Right renal pelvis (tissue), 4 donors: ENCODE results near the gene ITPR1. TPM values are rescaled to one million over a fixed set of nuclear protein-coding genes. Genes with fewer than 3 reads are reported as not detected.

Source experiments
- DNase-seq, 4 donors: peaks; one replicate each; pipeline ENCODE4 v3.0.0-alpha.2; 2013; ENCODE audit warnings: low read depth in 4 of 4, low spot score in 3 of 4, missing footprints in 1 of 4
- polyA plus RNA-seq, 4 donors: library from polyadenylated mRNA; unstranded; fragments of 120-200 nt; gene quantifications; one replicate each; pipeline ENCODE4 v1.2.1, GENCODE V29; 2013; ENCODE audit not compliant: insufficient read length in 4 of 4

Gene ITPR1
- polyA plus RNA-seq, 4 donors, result 48.1 to 61.2 (median 53.4) TPM

GRCh38 chr3:4476496-4476895 is 16.7 kb upstream of the ITPR1 start:
- no peak for DNase-seq

GRCh38 chr3:4478261-4478660 is 14.9 kb upstream of the ITPR1 start:
- DNase-seq, result no peak

- no peak for DNase-seq
These were observed 1.3 kb upstream of the ITPR1 start for GRCh38 chr3:4491855-4492207.

GRCh38 chr3:4492208-4493013 is 737 bp upstream of the ITPR1 start:
- DNase-seq, result no peak

GRCh38 chr3:4493941-4494894 is 1.1 kb downstream of the ITPR1 start:
- DNase-seq, result no peak

- DNase-seq, result no peak
These were observed 1.7 kb downstream of the ITPR1 start for GRCh38 chr3:4494895-4495264.

GRCh38 chr3:4495294-4496086 is 2.3 kb downstream of the ITPR1 start:
- DNase-seq, result no peak

- DNase-seq, result no peak
These were observed 2.9 kb downstream of the ITPR1 start for GRCh38 chr3:4496087-4496452.

GRCh38 chr3:4497005-4497692 is 4.0 kb downstream of the ITPR1 start:
- no peak for DNase-seq

- no peak for DNase-seq
These were observed 4.7 kb downstream of the ITPR1 start for GRCh38 chr3:4497843-4498324.

GRCh38 chr3:4498446-4498845 is 5.3 kb downstream of the ITPR1 start:
- no peak for DNase-seq

GRCh38 chr3:4501437-4501836 is 8.3 kb downstream of the ITPR1 start:
- DNase-seq, result no peak

GRCh38 chr3:4501927-4502326 is 8.8 kb downstream of the ITPR1 start:
- no peak for DNase-seq

GRCh38 chr3:4503050-4503449 is 9.9 kb downstream of the ITPR1 start:
- DNase-seq, result no peak

- no peak for DNase-seq
These were observed 11.5 kb downstream of the ITPR1 start for GRCh38 chr3:4504340-4505261.

GRCh38 chr3:4505688-4506558 is 12.8 kb downstream of the ITPR1 start:
- DNase-seq, result no peak

- no peak for DNase-seq
These were observed 13.4 kb downstream of the ITPR1 start for GRCh38 chr3:4506559-4507023.

GRCh38 chr3:4507024-4507596 is 14.0 kb downstream of the ITPR1 start:
- no peak for DNase-seq
